Kidney (tissue), 14 donors: ENCODE data around the gene TMEM129. TPM values are rescaled to one million over a fixed set of nuclear protein-coding genes. Genes with fewer than 3 reads are reported as not detected.

ENCODE experiments used
- DNase-seq, 5 donors: peaks; one replicate each; pipeline ENCODE4 v3.0.0-alpha.2; 2013 to 2020
- FAIRE-seq: peaks from 2 replicates; lab custom pipeline; 2012; peaks lifted over from hg19 to GRCh38; lab: Jason Lieb, UNC
- H3K27ac ChIP-seq, 2 donors: one replicate each; pipeline ENCODE4 v1.7.0; 2013; ENCODE audit warnings: low read depth in 2 of 2, low read length in 2 of 2, inconsistent platforms in 1 of 2
- H3K27me3 ChIP-seq: one replicate; pipeline ENCODE4 v1.7.1; 2013; ENCODE audit warnings: low read length, inconsistent platforms; ENCODE audit not compliant: control insufficient read depth, insufficient read depth
- H3K36me3 ChIP-seq, 3 donors: one replicate each; pipeline versions ENCODE4 v1.7.0 to v1.7.1; 2013; ENCODE audit warnings: low read length in 3 of 3, control low read depth in 1 of 3, inconsistent platforms in 1 of 3; ENCODE audit not compliant: insufficient read depth in 3 of 3, control insufficient read depth in 2 of 3
- H3K4me1 ChIP-seq, 3 donors: one replicate each; pipeline versions ENCODE4 v1.7.0 to v1.7.1; 2013; ENCODE audit warnings: low read length in 3 of 3, inconsistent platforms in 1 of 3, low read depth in 1 of 3; ENCODE audit not compliant: control insufficient read depth in 2 of 3, insufficient read depth in 2 of 3
- H3K4me3 ChIP-seq, 3 donors: one replicate each; pipeline versions ENCODE4 v1.7.0 to v1.8.1; 2013; ENCODE audit warnings: low read length in 3 of 3, control low read depth in 1 of 3, inconsistent platforms in 1 of 3
- H3K9ac ChIP-seq, 3 donors: one replicate each; pipeline versions ENCODE4 v1.7.0 to v1.7.1; 2013; ENCODE audit warnings: low read length in 3 of 3, control low read depth in 1 of 3, inconsistent platforms in 1 of 3
- H3K9me3 ChIP-seq, 3 donors: one replicate each; pipeline versions ENCODE4 v1.7.0 to v1.7.1; 2013; ENCODE audit warnings: low read length in 3 of 3, control low read depth in 1 of 3, inconsistent platforms in 1 of 3; ENCODE audit not compliant: control insufficient read depth in 2 of 3, insufficient read depth in 1 of 3
- intact Hi-C: fragments of 100-400 bp; cut with DNase I; formaldehyde crosslinking; loops from one replicate; pipeline ENCODE4 v1.11.1; 2022
- polyA plus RNA-seq: library from polyadenylated mRNA; stranded (reverse); fragments of 350-450 nt; fragmentation: Illumina TruSeq; extraction: RNeasy Lipid Tissue Mini Kit (QIAGEN cat#74804); gene quantifications from one replicate; pipeline ENCODE4 v1.2.3, GENCODE V29; 2014; ENCODE audit warnings: low read depth, low replicate concordance; ENCODE audit not compliant: insufficient read depth
- total RNA-seq: library from RNA; stranded (reverse); fragmentation: NEBNext Ultra II Directional; extraction: Animal tissue kit (Norgen Biotek cat#: 25700); gene quantifications from one replicate; pipeline ENCODE4 v1.2.1, GENCODE V29; 2021
- TF ChIP-seq, protein P1 (sequence below): IDR thresholded peaks from 3 replicates; pipeline ENCODE4 v1.5.1; 2012; ENCODE audit warnings: mild to moderate bottlenecking, moderate library complexity, borderline replicate concordance; ENCODE audit not compliant: insufficient read depth; ENCODE audit errors: extremely low read depth
- donor health status: control.
- donor health status: control.
- donor health status: control.
- donor health status: control.
- donor health status: control.
- donor health status: DM: yes; HTN: yes; CAD: no.
- donor health status: Normal renal cell carcinoma (clear cell type).

TMEM129 gene
- total and polyA plus RNA-seq, 2 donors from 2014 or later, result 48.2 to 60.0 TPM

DNA sequence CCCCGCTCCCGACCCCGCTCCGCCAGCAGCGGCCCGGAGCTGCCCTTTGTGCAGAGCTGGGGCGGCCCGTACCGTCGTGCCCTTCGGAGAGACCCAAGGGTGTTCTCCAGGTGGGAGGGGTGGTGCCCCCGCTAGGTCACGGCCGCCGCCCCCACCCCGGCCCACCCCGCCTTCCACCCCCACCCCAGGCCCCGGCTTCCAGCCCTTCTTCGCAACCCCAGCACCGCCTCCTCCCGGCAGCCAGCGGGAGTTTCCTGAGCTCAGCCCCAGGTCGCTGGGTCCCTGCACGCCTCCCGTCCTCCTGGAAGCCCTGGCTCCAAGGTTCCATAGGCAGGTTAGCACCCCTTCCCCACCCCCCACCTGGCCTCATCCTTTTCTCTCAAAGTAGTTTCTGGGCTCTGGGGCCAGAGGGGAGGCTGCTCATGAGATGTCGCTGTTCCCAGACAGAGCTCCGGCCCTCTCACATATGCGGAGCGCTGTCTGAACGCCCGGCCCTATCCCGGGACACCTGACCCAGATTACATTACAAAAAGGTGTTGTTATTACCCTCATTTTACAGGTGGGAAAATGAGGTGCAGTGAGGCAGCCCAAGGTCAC is 46.7 kb upstream of the TMEM129 start:
- H3K4me3 ChIP-seq, result peak overlapping the region in 1 of 3 donors; percentile 13
- H3K36me3 ChIP-seq, result no peaks in the 10 kb centered on the region
- TF ChIP-seq, protein P1, sequence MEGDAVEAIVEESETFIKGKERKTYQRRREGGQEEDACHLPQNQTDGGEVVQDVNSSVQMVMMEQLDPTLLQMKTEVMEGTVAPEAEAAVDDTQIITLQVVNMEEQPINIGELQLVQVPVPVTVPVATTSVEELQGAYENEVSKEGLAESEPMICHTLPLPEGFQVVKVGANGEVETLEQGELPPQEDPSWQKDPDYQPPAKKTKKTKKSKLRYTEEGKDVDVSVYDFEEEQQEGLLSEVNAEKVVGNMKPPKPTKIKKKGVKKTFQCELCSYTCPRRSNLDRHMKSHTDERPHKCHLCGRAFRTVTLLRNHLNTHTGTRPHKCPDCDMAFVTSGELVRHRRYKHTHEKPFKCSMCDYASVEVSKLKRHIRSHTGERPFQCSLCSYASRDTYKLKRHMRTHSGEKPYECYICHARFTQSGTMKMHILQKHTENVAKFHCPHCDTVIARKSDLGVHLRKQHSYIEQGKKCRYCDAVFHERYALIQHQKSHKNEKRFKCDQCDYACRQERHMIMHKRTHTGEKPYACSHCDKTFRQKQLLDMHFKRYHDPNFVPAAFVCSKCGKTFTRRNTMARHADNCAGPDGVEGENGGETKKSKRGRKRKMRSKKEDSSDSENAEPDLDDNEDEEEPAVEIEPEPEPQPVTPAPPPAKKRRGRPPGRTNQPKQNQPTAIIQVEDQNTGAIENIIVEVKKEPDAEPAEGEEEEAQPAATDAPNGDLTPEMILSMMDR, result peak; percentile 22
- intact Hi-C loops, result no loop called here
- H3K9ac ChIP-seq, result peak overlapping the region in 1 of 3 donors; percentile 7
- H3K9me3 ChIP-seq, result no peaks in the 10 kb centered on the region
- H3K27me3 ChIP-seq, result no peaks in the 10 kb centered on the region
- DNase-seq (peak in 3 of 5 donors; percentile 66 to 68 (median 67)), FAIRE-seq (no peak)
- H3K27ac ChIP-seq, result no peak overlapping the region
- H3K4me1 ChIP-seq, result peaks cover 0 to 20% (median 3%) of the 10 kb centered on the region in 3 donors

DNA sequence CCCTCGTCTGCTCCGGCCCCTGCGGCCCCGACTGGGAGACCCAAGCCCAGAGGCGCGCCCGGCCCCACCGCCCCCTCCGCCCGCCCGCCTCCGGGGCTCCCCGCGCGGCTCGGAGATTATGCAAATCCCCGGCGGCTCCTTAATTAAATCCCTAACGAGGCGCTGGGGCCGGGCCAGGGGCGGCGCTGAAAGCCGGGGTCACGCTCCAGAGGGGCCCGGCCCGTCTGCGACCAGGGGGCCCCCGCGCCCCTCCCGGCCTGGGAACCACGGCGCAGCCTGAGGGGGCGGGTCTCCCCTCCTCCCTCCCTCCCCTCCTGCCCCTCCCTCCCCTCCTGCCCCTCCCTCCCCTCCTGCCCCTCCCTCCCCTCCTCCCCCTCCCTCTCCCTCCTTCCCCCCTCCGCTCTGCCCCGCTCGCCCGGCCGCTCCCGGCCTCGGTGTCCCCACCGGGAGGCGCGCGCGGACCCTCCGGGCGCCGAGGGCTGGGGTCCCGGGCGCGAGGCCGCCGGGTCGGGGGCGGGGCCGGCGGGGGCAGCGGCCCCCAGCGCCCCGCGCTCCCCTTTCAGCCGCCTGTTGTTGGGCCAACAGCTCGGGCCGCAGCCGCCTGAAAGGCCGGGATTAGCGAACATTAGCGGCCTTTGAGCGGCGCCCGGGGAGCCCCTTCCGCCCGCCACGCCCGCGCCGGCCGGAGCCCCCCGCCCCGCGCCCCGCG is 46.1 kb upstream of the TMEM129 start:
- Histone ChIP-seq H3K27ac (no peak overlapping the region), H3K36me3 (no peaks in the 10 kb centered on the region), H3K4me1 (peaks cover 0 to 20% (median 3%) of the 10 kb centered on the region in 3 donors), H3K9me3 (no peaks in the 10 kb centered on the region), H3K9ac (no peak overlapping the region), H3K4me3 (no peak overlapping the region), H3K27me3 (no peaks in the 10 kb centered on the region)
- intact Hi-C loops, result no loop called here
- TF ChIP-seq, protein P1, result peak; percentile 15
- peak in 4 of 5 donors; percentile 75 to 89 (median 80) for DNase-seq
- no peak for FAIRE-seq

DNA sequence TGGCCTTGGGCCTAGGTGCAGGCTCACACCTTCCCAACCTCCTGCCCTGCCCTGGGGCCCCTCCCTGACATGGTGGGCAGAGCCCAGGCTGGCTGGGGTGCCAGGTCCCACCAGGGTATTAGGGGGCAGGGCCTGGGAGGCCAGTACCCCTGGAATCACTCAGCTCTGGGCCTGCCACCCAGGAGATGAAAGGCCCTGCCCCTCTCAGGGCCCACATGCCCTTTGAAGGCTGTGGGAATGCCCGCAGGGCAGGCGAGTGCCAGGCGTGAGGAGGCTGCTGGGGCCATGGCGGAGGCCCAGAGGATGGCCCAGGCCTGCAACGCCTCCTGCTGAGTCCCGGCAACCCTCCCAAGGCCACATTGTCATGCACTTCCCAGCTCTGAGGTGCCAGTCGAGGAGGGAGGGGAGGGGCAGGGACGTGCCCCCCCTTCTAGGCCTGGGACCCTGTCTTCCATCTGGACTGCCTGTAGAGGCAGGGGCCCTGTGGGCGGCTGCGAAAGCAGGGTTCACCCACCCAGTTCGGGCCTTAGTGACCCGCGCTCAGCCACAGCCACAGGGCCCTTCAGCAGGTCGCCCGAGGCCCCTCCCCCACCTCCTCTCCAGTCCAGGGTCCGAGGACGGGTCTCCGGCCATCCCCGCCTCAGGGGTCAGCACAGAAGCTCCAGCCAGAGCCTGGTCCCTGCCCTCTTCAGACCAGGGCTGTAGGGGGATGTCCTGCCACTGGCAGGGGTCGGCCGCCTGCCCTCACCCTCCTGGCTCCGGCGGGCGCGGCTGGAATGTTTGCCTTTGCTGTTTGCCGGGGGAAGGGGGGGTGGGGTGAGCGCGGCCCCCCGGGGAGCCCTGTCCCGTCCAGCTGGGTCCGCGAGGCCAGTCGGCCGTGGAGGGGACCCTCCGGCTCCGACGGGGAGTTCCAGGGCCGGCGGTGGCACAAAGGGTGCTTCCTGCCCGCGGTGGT is 45.3 kb upstream of the TMEM129 start:
- intact Hi-C loops, result no loop called here
- Histone ChIP-seq H3K36me3 (no peaks in the 10 kb centered on the region), H3K27me3 (no peaks in the 10 kb centered on the region), H3K27ac (peak overlapping the region in 1 of 2 donors; percentile 47), H3K4me1 (peaks cover 0 to 20% (median 3%) of the 10 kb centered on the region in 3 donors), H3K4me3 (no peak overlapping the region), H3K9ac (no peak overlapping the region), H3K9me3 (no peaks in the 10 kb centered on the region)
- TF ChIP-seq, protein P1, result no peak
- FAIRE-seq, result no peak
- DNase-seq, result peak in 3 of 5 donors; percentile 47 to 87 (median 64)
